ENCODE results near the gene CDH13. TPM values are rescaled to one million over a fixed set of nuclear protein-coding genes. Genes with fewer than 3 reads are reported as not detected.

Gene CDH13
- total and polyA plus RNA-seq, 9 of the 15 experiments (the other 6 are each of a cell fraction or from before 2014, with no cell fraction given), result 0.03 TPM; not detected in 8

DNA sequence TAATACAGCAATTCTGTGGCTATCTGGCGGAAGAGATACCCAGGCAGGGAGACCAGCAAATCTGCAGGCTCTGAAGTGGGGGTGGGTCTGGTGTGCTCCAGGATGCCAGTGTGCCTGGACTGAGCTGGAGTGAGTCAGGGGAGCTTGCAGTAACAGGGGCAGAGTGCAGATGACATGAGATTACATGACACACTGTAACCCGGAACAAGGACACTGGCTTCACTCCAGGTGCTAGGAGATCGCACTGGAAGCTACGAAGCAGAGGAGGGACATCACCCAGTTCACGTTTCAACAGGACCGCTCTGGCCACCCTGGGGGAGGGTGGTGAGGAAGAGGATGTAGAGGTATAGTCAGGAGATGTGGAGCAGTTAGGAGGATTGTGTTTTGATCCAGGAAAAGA, 475.6 kb downstream of the CDH13 start:
- Histone ChIP-seq H2AFZ (ENCODE audit: low read depth, low read length) (no peak overlapping the region), H3K27ac (ENCODE audit: extremely low read depth, low read depth, low read length) (no peak overlapping the region), H3K27me3 (ENCODE audit: control insufficient read depth in 2 of 2, insufficient read depth in 2 of 2, low read length in 2 of 2) (no peaks in the 10 kb centered on the region), H3K4me3 (no peak overlapping the region), H3K9me3 (replicated peaks; ENCODE audit: control insufficient read depth, insufficient read depth, low read depth, low read length) (no peaks in the 10 kb centered on the region), H3K4me2 (ENCODE audit: insufficient read depth, low read length) (no peak overlapping the region), H3K4me1 (replicated peaks in 1 of 2; ENCODE audit: control insufficient read depth in 2 of 2, insufficient read depth in 2 of 2, low read length in 2 of 2) (no peaks in the 10 kb centered on the region), H3K36me3 (ENCODE audit: control insufficient read depth, insufficient read depth, low read length) (no peaks in the 10 kb centered on the region), H3K9me1 (ENCODE audit: control insufficient read depth, insufficient read depth, low read length) (no peaks in the 10 kb centered on the region), H3K79me2 (ENCODE audit: control insufficient read depth, insufficient read depth, low read length) (no peaks in the 10 kb centered on the region), H3K9ac (ENCODE audit: insufficient read depth in 1 of 2, low read depth in 2 of 2, low read length in 2 of 2) (no peak overlapping the region), H4K20me1 (replicated peaks; ENCODE audit: control insufficient read depth, insufficient read depth, low read length) (no peaks in the 10 kb centered on the region)
- DNase-seq (ENCODE audit: extremely low read depth in 1 of 4, low spot score in 3 of 4), result no peak
- in situ Hi-C loops (cut with MboI), result no loop called here
- TF ChIP-seq ZNF644 (tag; IDR thresholded peaks at IDR 0.05; ENCODE audit: low read depth) (no peak), CHD4 (IDR thresholded peaks at IDR 0.05; ENCODE audit: insufficient read depth, insufficient replicate concordance, low read depth, low read length, poor library complexity, severe bottlenecking) (no peak), FOXK2 (conservative IDR thresholded peaks at IDR 0.05 in 1 of 2, IDR thresholded peaks at IDR 0.05 in 1 of 2; ENCODE audit: low read depth in 2 of 2) (no peak), CREM (IDR thresholded peaks at IDR 0.05; ENCODE audit: low read depth) (no peak), CBFA2T2 (conservative IDR thresholded peaks at IDR 0.05) (no peak)
- TF ChIP-seq, protein P1, sequence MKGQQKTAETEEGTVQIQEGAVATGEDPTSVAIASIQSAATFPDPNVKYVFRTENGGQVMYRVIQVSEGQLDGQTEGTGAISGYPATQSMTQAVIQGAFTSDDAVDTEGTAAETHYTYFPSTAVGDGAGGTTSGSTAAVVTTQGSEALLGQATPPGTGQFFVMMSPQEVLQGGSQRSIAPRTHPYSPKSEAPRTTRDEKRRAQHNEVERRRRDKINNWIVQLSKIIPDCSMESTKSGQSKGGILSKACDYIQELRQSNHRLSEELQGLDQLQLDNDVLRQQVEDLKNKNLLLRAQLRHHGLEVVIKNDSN (CRISPR knock-in tag; IDR thresholded peaks at IDR 0.05), result no peak
- FAIRE-seq, result no peak
- CTCF ChIA-PET (ENCODE audit: low intra/inter-chr PET ratio), result no interaction called here
- no peak for ATAC-seq
- POLR2A ChIA-PET, result no interaction called here
- WGBS (ENCODE audit: insufficient coverage, low coverage, missing lambda C conversion rate), result 0% methylated on average over 6 of the region's 6 CpGs
- intact Hi-C loops (cut with micrococcal nuclease), result no loop called here
- no TSS peak for BruUV-seq (replicated peaks)

All from K562 (cell line).